ENCODE results near the gene MAST1. TPM values are rescaled to one million over a fixed set of nuclear protein-coding genes. Genes with fewer than 3 reads are reported as not detected.
A peak's percentile ranks its signal among the peaks of the same experiment; 100 is the strongest.

Gene MAST1
- total RNA-seq, 1 donor from 2014 or later: 0.15 TPM

DNA sequence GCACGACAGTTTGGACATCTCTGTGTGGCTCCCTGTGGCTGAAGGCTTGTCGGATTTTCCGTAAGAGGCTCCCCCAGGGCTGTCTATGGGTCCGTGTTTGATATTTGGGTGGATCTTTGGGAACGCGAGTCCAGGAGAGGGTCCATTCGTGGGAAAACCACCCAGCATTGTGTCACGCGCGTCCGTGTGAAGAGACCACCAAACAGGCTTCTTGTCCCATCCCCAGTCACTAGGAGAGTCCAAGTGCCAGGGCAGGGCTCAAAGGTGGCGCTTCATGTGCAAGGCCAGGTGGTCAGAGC, 46.3 kb downstream of the MAST1 start:
- DNase-seq: no peak
- no peak for ATAC-seq

DNA sequence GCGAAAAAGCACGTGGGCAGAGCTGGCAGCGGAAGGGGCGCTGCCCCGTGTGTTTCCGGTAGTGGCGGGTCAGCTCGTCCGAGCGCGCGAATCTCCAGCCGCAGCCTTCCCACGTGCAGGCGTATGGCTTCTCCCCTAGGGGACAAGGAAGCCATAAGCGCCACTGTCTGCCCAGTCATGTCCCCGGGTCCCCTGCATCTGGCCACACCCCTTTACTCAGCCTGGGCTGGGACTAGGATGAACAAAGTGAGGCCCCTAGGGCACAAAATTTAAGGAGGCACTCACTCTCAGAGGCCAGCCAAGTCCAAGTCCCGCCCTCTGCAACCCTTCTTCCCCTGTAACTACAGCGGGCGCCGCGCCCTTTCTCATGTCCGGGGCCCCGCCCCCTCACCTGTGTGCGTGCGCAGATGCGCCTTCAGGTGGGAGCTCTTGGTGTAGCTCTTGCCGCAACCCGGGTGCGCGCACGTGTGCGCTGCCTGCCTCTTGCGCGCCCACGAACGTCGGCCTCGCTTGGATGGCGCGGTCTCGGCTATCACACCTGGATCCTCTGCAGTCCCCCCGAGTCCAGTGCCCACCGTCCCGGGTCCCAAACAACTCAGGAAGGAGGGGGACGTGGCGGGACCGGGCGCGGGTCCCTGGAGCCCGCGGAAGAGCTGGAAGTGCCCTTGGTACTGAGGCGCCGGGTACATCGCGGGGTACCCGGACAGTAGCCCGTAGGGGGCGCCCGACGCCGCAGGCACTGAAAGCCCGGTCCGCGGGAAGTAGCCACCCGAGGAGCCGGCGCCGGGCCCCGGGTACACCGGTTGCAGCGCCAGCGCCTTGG, 46.8 kb downstream of the MAST1 start:
- Histone ChIP-seq H3K27me3 (ENCODE audit: low read depth) (peaks cover 15% of the 10 kb centered on the region), H3K9me3 (no peaks in the 10 kb centered on the region), H3K27ac (peak overlapping the region; percentile 56), H3K36me3 (no peaks in the 10 kb centered on the region), H3K4me3 (peak overlapping the region; percentile 54), H3K4me1 (peaks cover 32% of the 10 kb centered on the region)
- DNase-seq (peak; percentile 94), ATAC-seq (peak; percentile 74 to 82)
- intact Hi-C loops (cut with DNase I): no loop called here
- peak; percentile 70 for TF ChIP-seq CTCF (IDR thresholded peaks at IDR 0.05)

More for the DNA sequence above, 46.3 kb downstream of the MAST1 start:
- H3K4me3 ChIP-seq: peak overlapping the region; percentile 54
- peaks cover 15% of the 10 kb centered on the region for H3K27me3 ChIP-seq (ENCODE audit: low read depth)
- no peak for TF ChIP-seq CTCF (IDR thresholded peaks at IDR 0.05)
- H3K4me1 ChIP-seq: peaks cover 37% of the 10 kb centered on the region
- H3K9me3 ChIP-seq: no peaks in the 10 kb centered on the region
- no peaks in the 10 kb centered on the region for H3K36me3 ChIP-seq
- intact Hi-C loops (cut with DNase I): no loop called here
- peak overlapping the region; percentile 56 for H3K27ac ChIP-seq

- Histone ChIP-seq H3K36me3 (no peaks in the 10 kb centered on the region), H3K27ac (peak overlapping the region; percentile 56), H3K9me3 (no peaks in the 10 kb centered on the region), H3K4me1 (peaks cover 24% of the 10 kb centered on the region), H3K4me3 (peak overlapping the region; percentile 54), H3K27me3 (ENCODE audit: low read depth) (peaks cover 15% of the 10 kb centered on the region)
- DNase-seq (no peak), ATAC-seq (peak in 1 of 2 donors; percentile 4)
- intact Hi-C loops (cut with DNase I): no loop called here
- no peak for TF ChIP-seq CTCF (IDR thresholded peaks at IDR 0.05)
Observed at GRCh38 chr19:12885749-12886650, 47.7 kb downstream of the MAST1 start.

- Histone ChIP-seq H3K36me3 (no peaks in the 10 kb centered on the region), H3K27ac (no peak overlapping the region), H3K9me3 (no peaks in the 10 kb centered on the region), H3K27me3 (ENCODE audit: low read depth) (peaks cover 15% of the 10 kb centered on the region), H3K4me1 (peaks cover 27% of the 10 kb centered on the region), H3K4me3 (no peak overlapping the region)
- no peak for TF ChIP-seq CTCF (IDR thresholded peaks at IDR 0.05)
- ATAC-seq (no peak), DNase-seq (no peak)
- intact Hi-C loops (cut with DNase I): no loop called here
Observed at GRCh38 chr19:12886651-12886968, 48.3 kb downstream of the MAST1 start.

DNA sequence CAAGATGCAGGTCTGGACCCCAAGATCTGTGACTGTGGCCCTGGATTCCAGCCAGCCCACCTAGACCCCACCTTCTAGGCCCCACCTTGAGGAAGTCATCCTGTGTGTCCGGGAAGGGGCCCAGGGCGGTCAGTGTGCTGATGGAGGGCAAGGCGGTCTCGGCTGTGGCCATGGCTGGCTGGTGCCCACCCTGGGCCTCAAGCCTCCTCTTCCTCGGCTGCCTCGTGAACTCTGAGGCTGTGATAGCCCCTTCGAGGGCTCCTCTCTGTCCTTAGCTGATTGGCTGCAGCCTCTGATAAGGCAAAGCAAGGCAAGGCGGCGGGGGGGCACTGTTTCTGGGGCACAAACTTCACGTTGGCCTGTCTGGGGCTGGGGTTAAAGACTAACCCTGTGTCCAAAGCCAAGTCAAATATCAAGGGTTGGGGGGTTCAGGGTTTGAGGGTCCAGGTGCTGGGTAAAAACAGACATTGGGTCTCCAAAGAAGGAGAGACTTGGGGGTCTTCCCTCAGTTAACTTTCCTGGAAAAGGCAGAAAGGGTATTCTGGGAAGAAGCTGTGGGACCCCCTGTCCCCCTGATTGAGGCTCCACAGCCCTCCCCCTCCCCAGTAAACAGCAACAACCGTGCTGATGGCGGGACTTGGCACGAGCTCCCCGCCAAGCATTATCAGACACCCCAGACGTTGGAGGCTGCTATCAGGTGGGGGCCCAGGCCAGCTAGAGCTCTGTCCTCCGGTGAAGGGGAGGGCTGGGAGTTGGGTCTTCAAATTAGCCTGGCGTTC, 48.8 kb downstream of the MAST1 start, which contains the start of gene KLF1:
TSS of gene KLF1 (minus strand) at position 233 of the 779 bp plus-strand sequence. CDS start at position 172, 61 bp downstream.
- Histone ChIP-seq H3K9me3 (no peaks in the 10 kb centered on the region), H3K27me3 (ENCODE audit: low read depth) (peaks cover 15% of the 10 kb centered on the region), H3K36me3 (no peaks in the 10 kb centered on the region), H3K4me1 (peaks cover 28% of the 10 kb centered on the region), H3K27ac (peak within 1 kb of the TSS; percentile 56), H3K4me3 (peak within 1 kb of the TSS; percentile 54)
- no peak for DNase-seq
- intact Hi-C loops (cut with DNase I): no loop called here
- TF ChIP-seq CTCF (IDR thresholded peaks at IDR 0.05): no peak
- no peak for ATAC-seq
